Keratinocyte (primary cell): Measurements from ENCODE around the gene TRPC4.

Experiments used
- CTCF ChIP-seq, 3 experiments: IDR thresholded peaks in 1 of 3; conservative IDR thresholded peaks in 1 of 3; optimal IDR thresholded peaks in 1 of 3; 2 replicates in 2 of 3; 3 replicates in 1 of 3; pipeline versions ENCODE3 to v1.5.1; 2011; ENCODE audit warnings: low read length in 3 of 3, mild to moderate bottlenecking in 3 of 3, moderate library complexity in 2 of 3, control low read depth in 1 of 3, inconsistent platforms in 1 of 3; ENCODE audit not compliant: insufficient read depth in 2 of 3; ENCODE audit errors: extremely low read depth in 1 of 3
- EZH2 ChIP-seq: IDR thresholded peaks from one replicate; pipeline ENCODE4 v1.6.1; 2012; ENCODE audit warnings: inconsistent platforms, mild to moderate bottlenecking, low read length, moderate library complexity

- no peak for TF ChIP-seq CTCF (optimal IDR thresholded peaks at IDR 0.05 in 1 of 3, IDR thresholded peaks at IDR 0.05 in 1 of 3, conservative IDR thresholded peaks at IDR 0.05 in 1 of 3; ENCODE audit: extremely low read depth in 1 of 3, insufficient read depth in 2 of 3, low read length in 3 of 3)
- TF ChIP-seq EZH2: no peak
Measured at GRCh38 chr13:37686501-37686900, 183.1 kb downstream of the TRPC4 start.
